Astrocyte (in vitro differentiated cells and primary cell): ENCODE results near the gene ABCC9.

Experiments
- EZH2 ChIP-seq: IDR thresholded peaks from 2 replicates; pipeline ENCODE4 v1.6.1; 2012; ENCODE audit warnings: mild to moderate bottlenecking, low read length, inconsistent platforms; ENCODE audit not compliant: insufficient read depth
- TF ChIP-seq, protein P1 (sequence below): IDR thresholded peaks from 2 replicates; pipeline ENCODE4 v1.5.1; 2011; ENCODE audit warnings: low read depth, mild to moderate bottlenecking, inconsistent platforms, low read length, moderate library complexity; ENCODE audit not compliant: insufficient read depth

DNA sequence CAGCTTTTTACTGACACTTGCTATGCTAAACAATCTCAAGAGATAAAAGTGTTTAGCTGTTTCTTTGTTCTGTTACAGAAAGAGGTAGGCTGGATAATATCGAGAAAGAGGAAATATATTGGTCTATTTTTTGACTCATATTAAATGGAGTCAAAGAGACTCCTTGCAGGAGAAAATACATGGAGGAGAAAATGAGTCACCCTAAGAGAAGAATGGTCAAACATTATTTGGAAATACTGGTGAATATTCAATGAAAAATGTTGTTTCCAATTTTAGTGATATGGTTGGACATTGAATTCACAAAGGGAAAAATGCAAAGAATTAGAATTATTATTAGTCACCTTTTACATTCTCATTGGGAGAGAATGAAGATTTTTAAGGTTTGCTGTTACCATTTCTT is 169.9 kb downstream of the ABCC9 start:
- TF ChIP-seq, protein P1, sequence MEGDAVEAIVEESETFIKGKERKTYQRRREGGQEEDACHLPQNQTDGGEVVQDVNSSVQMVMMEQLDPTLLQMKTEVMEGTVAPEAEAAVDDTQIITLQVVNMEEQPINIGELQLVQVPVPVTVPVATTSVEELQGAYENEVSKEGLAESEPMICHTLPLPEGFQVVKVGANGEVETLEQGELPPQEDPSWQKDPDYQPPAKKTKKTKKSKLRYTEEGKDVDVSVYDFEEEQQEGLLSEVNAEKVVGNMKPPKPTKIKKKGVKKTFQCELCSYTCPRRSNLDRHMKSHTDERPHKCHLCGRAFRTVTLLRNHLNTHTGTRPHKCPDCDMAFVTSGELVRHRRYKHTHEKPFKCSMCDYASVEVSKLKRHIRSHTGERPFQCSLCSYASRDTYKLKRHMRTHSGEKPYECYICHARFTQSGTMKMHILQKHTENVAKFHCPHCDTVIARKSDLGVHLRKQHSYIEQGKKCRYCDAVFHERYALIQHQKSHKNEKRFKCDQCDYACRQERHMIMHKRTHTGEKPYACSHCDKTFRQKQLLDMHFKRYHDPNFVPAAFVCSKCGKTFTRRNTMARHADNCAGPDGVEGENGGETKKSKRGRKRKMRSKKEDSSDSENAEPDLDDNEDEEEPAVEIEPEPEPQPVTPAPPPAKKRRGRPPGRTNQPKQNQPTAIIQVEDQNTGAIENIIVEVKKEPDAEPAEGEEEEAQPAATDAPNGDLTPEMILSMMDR: no peak
- no peak for TF ChIP-seq EZH2
